Natural killer cell (primary cell): ENCODE results near the gene EPHX1. TPM values are rescaled to one million over a fixed set of nuclear protein-coding genes. Genes with fewer than 3 reads are reported as not detected.

Experiments
- ATAC-seq, 3 donors: fragments of 150-1000 bp in 2 of 3; fragments of 200-7000 bp in 1 of 3; cut with Tn5 transposase; 1 replicate in 1 of 3; 2 replicates in 2 of 3; pipeline ENCODE4 v1.10.0; 2021; ENCODE audit warnings: mild to moderate bottlenecking in 2 of 3, moderate library complexity in 2 of 3
- DNase-seq, 2 donors: peaks; one replicate each; pipeline versions ENCODE4 v3.0.0 to v3.0.0-alpha.2; 2013 to 2021; ENCODE audit warnings: mixed read lengths in 1 of 2
- H3K27ac ChIP-seq: one replicate; pipeline ENCODE4 v1.5.1; 2013; ENCODE audit warnings: mild to moderate bottlenecking, low read length
- H3K27me3 ChIP-seq: one replicate; pipeline ENCODE4 v1.6.1; 2013; ENCODE audit warnings: low read length; ENCODE audit not compliant: control insufficient read depth, insufficient read depth
- H3K36me3 ChIP-seq: one replicate; pipeline ENCODE4 v1.6.1; 2013; ENCODE audit warnings: low read length; ENCODE audit not compliant: control insufficient read depth, insufficient read depth
- H3K4me1 ChIP-seq: one replicate; pipeline ENCODE4 v1.6.1; 2013; ENCODE audit warnings: low read length; ENCODE audit not compliant: control insufficient read depth, insufficient read depth
- H3K4me3 ChIP-seq: one replicate; pipeline ENCODE4 v1.5.1; 2013; ENCODE audit warnings: low read length
- H3K9me3 ChIP-seq: one replicate; pipeline ENCODE4 v1.6.1; 2013; ENCODE audit warnings: low read length; ENCODE audit not compliant: control insufficient read depth, insufficient read depth
- H3K27ac Mint-ChIP-seq, 2 donors: one replicate each; pipeline ENCODE4 v1.8.0; 2022; ENCODE audit warnings: mild to moderate bottlenecking in 2 of 2, mixed read lengths in 2 of 2, moderate library complexity in 1 of 2
- H3K27me3 Mint-ChIP-seq, 2 donors: one replicate each; pipeline ENCODE4 v1.8.0; 2022; ENCODE audit warnings: low read depth in 2 of 2, mixed read lengths in 2 of 2
- H3K36me3 Mint-ChIP-seq: one replicate; pipeline ENCODE4 v1.8.0; 2022; ENCODE audit warnings: mixed read lengths
- H3K4me1 Mint-ChIP-seq, 2 donors: one replicate each; pipeline ENCODE4 v1.8.0; 2022; ENCODE audit warnings: mixed read lengths in 2 of 2
- H3K4me3 Mint-ChIP-seq: one replicate; pipeline ENCODE4 v1.8.0; 2022; ENCODE audit warnings: mild to moderate bottlenecking, moderate library complexity, mixed read lengths
- H3K9me3 Mint-ChIP-seq, 2 donors: one replicate each; pipeline ENCODE4 v1.8.0; 2022; ENCODE audit warnings: mixed read lengths in 2 of 2
- WGBS: methylation state at CpG from one replicate; pipeline ENCODE4 v1.1.7; 2013; ENCODE audit warnings: missing lambda C conversion rate; ENCODE audit not compliant: insufficient coverage; 5-methylcytosine and 5-hydroxymethylcytosine counted together
- intact Hi-C: fragments of 100-400 bp; cut with micrococcal nuclease; formaldehyde crosslinking; loops from one replicate; pipeline ENCODE4 v1.14.2; 2022
- total RNA-seq, 4 donors: library from RNA; stranded (reverse); fragments of 120-200 nt in 1 of 4; gene quantifications; one replicate each; pipeline versions ENCODE4 v1.2.3 to v1.2.4, GENCODE V29; 2013 to 2022
- TF ChIP-seq, protein P1 (sequence below): fragments of 200-600 bp; IDR thresholded peaks from one replicate; pipeline ENCODE4 v1.8.0; 2022; ENCODE audit warnings: antibody characterized with exemption

Gene EPHX1
- total RNA-seq, 3 donors from 2014 or later (not counting 1 experiment from before 2014, with no cell fraction given), result 1.1 to 2.3 (median 1.5) TPM

GRCh38 chr1:225845097-225845496 lies 35.2 kb downstream of the EPHX1 start:
- H3K36me3 ChIP-seq, result peaks cover 18% of the 10 kb centered on the region
- intact Hi-C loops, result loop anchor here (10.0 kb wide), 1 partner anchor 130 kb away; no protein-coding TSS in a partner anchor
- TF ChIP-seq, protein P1, sequence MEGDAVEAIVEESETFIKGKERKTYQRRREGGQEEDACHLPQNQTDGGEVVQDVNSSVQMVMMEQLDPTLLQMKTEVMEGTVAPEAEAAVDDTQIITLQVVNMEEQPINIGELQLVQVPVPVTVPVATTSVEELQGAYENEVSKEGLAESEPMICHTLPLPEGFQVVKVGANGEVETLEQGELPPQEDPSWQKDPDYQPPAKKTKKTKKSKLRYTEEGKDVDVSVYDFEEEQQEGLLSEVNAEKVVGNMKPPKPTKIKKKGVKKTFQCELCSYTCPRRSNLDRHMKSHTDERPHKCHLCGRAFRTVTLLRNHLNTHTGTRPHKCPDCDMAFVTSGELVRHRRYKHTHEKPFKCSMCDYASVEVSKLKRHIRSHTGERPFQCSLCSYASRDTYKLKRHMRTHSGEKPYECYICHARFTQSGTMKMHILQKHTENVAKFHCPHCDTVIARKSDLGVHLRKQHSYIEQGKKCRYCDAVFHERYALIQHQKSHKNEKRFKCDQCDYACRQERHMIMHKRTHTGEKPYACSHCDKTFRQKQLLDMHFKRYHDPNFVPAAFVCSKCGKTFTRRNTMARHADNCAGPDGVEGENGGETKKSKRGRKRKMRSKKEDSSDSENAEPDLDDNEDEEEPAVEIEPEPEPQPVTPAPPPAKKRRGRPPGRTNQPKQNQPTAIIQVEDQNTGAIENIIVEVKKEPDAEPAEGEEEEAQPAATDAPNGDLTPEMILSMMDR, result no peak
- no peaks in the 10 kb centered on the region for H3K27me3 ChIP-seq
- 96% methylated on average over 13 of the region's 14 CpGs for WGBS
- H3K4me3 Mint-ChIP-seq, result no peak overlapping the region
- H3K9me3 ChIP-seq, result no peaks in the 10 kb centered on the region
- peaks cover 24 to 47% of the 10 kb centered on the region in 2 donors for H3K4me1 Mint-ChIP-seq
- no peaks in the 10 kb centered on the region for H3K9me3 Mint-ChIP-seq
- no peak overlapping the region for H3K27ac ChIP-seq
- H3K4me1 ChIP-seq, result peaks cover 43% of the 10 kb centered on the region
- H3K27me3 Mint-ChIP-seq, result no peaks in the 10 kb centered on the region
- H3K36me3 Mint-ChIP-seq, result no peaks in the 10 kb centered on the region
- DNase-seq, result no peak
- no peak overlapping the region for H3K27ac Mint-ChIP-seq
- H3K4me3 ChIP-seq, result no peak overlapping the region
- ATAC-seq, result no peak

GRCh38 chr1:225845571-225846259 lies 35.8 kb downstream of the EPHX1 start:
- no peak overlapping the region for H3K27ac ChIP-seq
- TF ChIP-seq, protein P1, result no peak
- peaks cover 28 to 51% of the 10 kb centered on the region in 2 donors for H3K4me1 Mint-ChIP-seq
- H3K27ac Mint-ChIP-seq, result peak overlapping the region in 1 of 2 donors; percentile 95
- H3K4me1 ChIP-seq, result peaks cover 49% of the 10 kb centered on the region
- intact Hi-C loops, result loop anchor here (10.0 kb wide), 1 partner anchor 129 kb away; no protein-coding TSS in a partner anchor
- no peak for ATAC-seq
- WGBS, result 95% methylated on average over 12 of the region's 13 CpGs
- H3K9me3 ChIP-seq, result no peaks in the 10 kb centered on the region
- no peaks in the 10 kb centered on the region for H3K27me3 ChIP-seq
- no peak overlapping the region for H3K4me3 ChIP-seq
- H3K27me3 Mint-ChIP-seq, result no peaks in the 10 kb centered on the region
- H3K36me3 ChIP-seq, result peaks cover 18% of the 10 kb centered on the region
- peak in 1 of 2 donors; percentile 59 for DNase-seq
- H3K9me3 Mint-ChIP-seq, result no peaks in the 10 kb centered on the region
- H3K36me3 Mint-ChIP-seq, result no peaks in the 10 kb centered on the region
- no peak overlapping the region for H3K4me3 Mint-ChIP-seq

DNA sequence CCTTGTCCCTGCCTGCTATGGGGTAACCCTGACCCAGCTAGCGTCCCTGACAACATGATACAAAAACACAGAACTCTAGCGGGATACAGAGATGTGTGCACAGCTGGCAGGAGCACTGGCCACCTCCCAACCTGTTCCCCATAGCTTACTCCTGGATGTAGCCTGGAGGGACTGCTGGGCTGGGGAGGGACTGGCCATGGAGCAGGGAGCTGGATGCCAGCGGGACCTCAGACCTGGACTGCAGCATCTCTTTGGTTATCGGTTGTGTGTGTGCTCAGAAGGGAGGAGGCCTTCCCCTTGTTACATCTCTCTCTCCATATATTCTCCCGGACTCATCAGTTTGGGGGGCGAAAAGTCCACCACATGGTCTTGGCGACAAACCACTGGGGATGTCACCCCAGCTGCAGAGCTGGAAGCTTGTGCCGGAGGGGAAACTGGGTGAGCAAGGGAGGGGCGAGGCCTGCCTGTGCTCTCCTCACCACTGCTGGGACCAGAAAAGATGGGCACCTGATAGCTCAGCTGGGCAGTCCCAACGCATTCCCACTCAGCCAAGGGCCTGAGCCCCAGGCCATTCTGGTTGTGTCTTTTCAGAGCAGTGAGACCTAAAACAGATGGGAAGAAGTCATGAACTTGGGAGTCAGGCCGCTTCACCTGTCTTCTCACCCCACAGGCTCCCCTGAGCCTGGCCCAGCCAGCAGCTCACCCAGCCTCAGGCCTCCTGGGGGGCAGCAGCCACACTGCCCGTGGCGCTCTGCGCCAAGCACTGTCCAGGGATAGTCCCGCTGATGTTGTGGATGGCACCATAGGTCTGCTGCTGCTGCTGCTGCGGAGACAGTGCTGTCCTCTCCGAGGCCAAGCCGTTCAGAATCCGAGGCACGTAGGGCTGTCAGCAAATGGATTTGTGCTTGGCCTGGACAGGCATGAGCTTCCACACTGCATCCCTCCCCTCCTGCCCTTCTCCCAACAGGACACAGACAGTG lies 36.7 kb downstream of the EPHX1 start:
- WGBS, result 97% methylated on average over 19 of the region's 20 CpGs
- Mint-ChIP-seq H3K4me1 (peaks cover 29 to 53% of the 10 kb centered on the region in 2 donors), H3K27me3 (no peaks in the 10 kb centered on the region), H3K36me3 (no peaks in the 10 kb centered on the region), H3K4me3 (no peak overlapping the region), H3K9me3 (no peaks in the 10 kb centered on the region), H3K27ac (peak overlapping the region; percentile 88 to 95)
- intact Hi-C loops, result loop anchor here (10.0 kb wide), 1 partner anchor 128 kb away; no protein-coding TSS in a partner anchor
- Histone ChIP-seq H3K27me3 (no peaks in the 10 kb centered on the region), H3K36me3 (peaks cover 20% of the 10 kb centered on the region), H3K4me1 (peaks cover 57% of the 10 kb centered on the region), H3K27ac (no peak overlapping the region), H3K9me3 (no peaks in the 10 kb centered on the region), H3K4me3 (no peak overlapping the region)
- DNase-seq, result no peak
- ATAC-seq, result no peak
- TF ChIP-seq, protein P1, result no peak
